ENCODE measurements around the gene ZNF407. TPM values are rescaled to one million over a fixed set of nuclear protein-coding genes. Genes with fewer than 3 reads are reported as not detected.
A peak's percentile ranks its signal among the peaks of the same experiment; 100 is the strongest.

ZNF407 gene
- total RNA-seq, 2 experiments from 2014 or later: 23.2 to 24.7 TPM

GRCh38 chr18:74617486-74617885, 19.8 kb downstream of the ZNF407 start:
- intact Hi-C loops (cut with DNase I, micrococcal nuclease): no loop called here
- DNase-seq (no peak), ATAC-seq (ENCODE audit: poor library complexity) (no peak)
- H3K4me3 ChIP-seq (ENCODE audit: low read length): no peak overlapping the region
- H3K36me3 ChIP-seq (ENCODE audit: insufficient read depth, low read length): no peaks in the 10 kb centered on the region
- no peak overlapping the region for H3K27ac ChIP-seq (ENCODE audit: low read depth in 1 of 2, low read length in 2 of 2)
- CTCF ChIA-PET: no interaction called here
- Mint-ChIP-seq H3K9me3 (no peaks in the 10 kb centered on the region), H3K36me3 (ENCODE audit: low read depth) (no peaks in the 10 kb centered on the region), H3K4me1 (ENCODE audit: low read depth) (peaks cover 12% of the 10 kb centered on the region), H3K27me3 (no peaks in the 10 kb centered on the region), H3K27ac (no peak overlapping the region), H3K4me3 (no peak overlapping the region)
- peaks cover 12% of the 10 kb centered on the region for H3K4me1 ChIP-seq (ENCODE audit: insufficient read depth, low read length)
- POLR2A ChIA-PET: no interaction called here
- H3K27me3 ChIP-seq (ENCODE audit: control insufficient read depth in 1 of 2, insufficient read depth in 2 of 2, low read length in 2 of 2): no peaks in the 10 kb centered on the region
- TF ChIP-seq, protein P1, sequence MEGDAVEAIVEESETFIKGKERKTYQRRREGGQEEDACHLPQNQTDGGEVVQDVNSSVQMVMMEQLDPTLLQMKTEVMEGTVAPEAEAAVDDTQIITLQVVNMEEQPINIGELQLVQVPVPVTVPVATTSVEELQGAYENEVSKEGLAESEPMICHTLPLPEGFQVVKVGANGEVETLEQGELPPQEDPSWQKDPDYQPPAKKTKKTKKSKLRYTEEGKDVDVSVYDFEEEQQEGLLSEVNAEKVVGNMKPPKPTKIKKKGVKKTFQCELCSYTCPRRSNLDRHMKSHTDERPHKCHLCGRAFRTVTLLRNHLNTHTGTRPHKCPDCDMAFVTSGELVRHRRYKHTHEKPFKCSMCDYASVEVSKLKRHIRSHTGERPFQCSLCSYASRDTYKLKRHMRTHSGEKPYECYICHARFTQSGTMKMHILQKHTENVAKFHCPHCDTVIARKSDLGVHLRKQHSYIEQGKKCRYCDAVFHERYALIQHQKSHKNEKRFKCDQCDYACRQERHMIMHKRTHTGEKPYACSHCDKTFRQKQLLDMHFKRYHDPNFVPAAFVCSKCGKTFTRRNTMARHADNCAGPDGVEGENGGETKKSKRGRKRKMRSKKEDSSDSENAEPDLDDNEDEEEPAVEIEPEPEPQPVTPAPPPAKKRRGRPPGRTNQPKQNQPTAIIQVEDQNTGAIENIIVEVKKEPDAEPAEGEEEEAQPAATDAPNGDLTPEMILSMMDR (IDR thresholded peaks at IDR 0.05): no peak
- peaks cover 0 to 4% of the 10 kb centered on the region in 2 experiments for H3K9me3 ChIP-seq (ENCODE audit: control insufficient read depth in 1 of 2, insufficient read depth in 1 of 2, low read length in 2 of 2)

DNA sequence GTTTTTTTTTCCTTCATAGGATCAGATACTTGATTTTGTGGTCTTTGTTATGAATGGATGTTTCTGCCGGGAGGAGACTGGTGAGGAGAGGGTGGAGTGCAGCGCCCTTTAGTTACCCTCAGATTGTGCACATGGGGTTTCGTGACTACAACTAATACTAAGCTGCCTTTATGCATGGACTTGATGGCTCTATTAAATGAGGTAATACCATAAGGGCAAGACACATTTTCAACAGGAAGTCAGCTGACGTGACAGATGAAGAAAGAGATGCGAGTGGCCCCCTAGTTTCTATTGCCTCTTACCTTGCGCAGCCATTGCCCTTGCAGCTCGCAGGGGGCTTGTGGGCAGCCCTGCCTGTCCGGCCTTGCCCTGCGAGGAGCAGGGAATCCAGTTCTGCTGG, 24.4 kb downstream of the ZNF407 start:
- DNase-seq (no peak), ATAC-seq (ENCODE audit: poor library complexity) (no peak)
- Histone ChIP-seq H3K4me3 (ENCODE audit: low read length) (no peak overlapping the region), H3K27me3 (ENCODE audit: control insufficient read depth in 1 of 2, insufficient read depth in 2 of 2, low read length in 2 of 2) (no peaks in the 10 kb centered on the region), H3K27ac (ENCODE audit: low read depth in 1 of 2, low read length in 2 of 2) (no peak overlapping the region), H3K4me1 (ENCODE audit: insufficient read depth, low read length) (peaks cover 17% of the 10 kb centered on the region), H3K9me3 (ENCODE audit: control insufficient read depth in 1 of 2, insufficient read depth in 1 of 2, low read length in 2 of 2) (no peaks in the 10 kb centered on the region), H3K36me3 (ENCODE audit: insufficient read depth, low read length) (no peaks in the 10 kb centered on the region)
- no peak overlapping the region for H3K27ac Mint-ChIP-seq
- TF ChIP-seq, protein P1 (IDR thresholded peaks at IDR 0.05): no peak
- no peaks in the 10 kb centered on the region for H3K36me3 Mint-ChIP-seq (ENCODE audit: low read depth)
- ChIA-PET CTCF (no interaction called here), POLR2A (interaction anchor here (0.8 to 1.5 kb wide), 2 partner anchors 10 to 23 kb away, joined by 3 to 6 read pairs; no protein-coding TSS in a partner anchor)
- no peaks in the 10 kb centered on the region for H3K27me3 Mint-ChIP-seq
- no peaks in the 10 kb centered on the region for H3K9me3 Mint-ChIP-seq
- intact Hi-C loops (cut with DNase I, micrococcal nuclease): loop anchor here (2.0 to 10.0 kb wide), 8 partner anchors 273 to 1730 kb away; partner anchors contain the start of gene PTGR3 (in 1 of the 2)
- no peak overlapping the region for H3K4me3 Mint-ChIP-seq
- peaks cover 15% of the 10 kb centered on the region for H3K4me1 Mint-ChIP-seq (ENCODE audit: low read depth)

DNA sequence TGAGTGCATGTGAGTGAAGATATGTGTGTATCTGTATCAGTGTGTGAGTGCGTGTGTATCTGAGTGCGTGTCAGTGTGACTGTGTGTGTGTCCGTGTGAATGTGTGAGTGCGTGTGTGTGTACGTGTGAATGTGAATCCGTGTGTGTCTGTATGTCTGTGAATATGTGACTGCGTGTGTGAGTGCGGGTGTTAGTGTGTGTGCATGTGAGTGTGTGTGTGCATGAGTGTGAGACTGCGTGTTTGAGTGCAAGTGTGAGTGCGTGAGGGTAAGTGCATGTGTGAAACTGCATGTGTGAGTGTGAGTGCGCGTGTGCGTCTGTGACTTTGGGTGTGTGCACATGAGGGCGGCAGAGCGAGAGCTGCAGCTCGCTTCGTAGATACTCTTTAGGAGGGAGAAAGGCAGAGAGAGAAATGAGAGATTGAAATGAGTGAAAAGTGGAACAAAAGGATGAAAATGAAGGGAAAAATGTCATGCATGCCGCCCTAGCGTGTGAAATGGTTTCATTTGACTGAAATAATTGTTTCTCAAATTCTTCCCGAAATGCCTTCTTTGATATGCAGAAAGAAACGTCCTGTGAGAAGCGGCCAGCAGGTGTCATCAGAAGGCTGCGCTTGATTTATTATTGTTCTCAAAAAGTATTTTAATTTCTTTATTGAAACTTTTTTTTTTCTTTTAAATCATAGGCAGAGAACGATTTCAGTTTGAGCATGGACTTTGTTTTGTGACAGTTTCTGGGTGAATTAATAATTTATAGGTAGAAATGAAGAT, 25.6 kb downstream of the ZNF407 start:
- Mint-ChIP-seq H3K27ac (no peak overlapping the region), H3K36me3 (ENCODE audit: low read depth) (no peaks in the 10 kb centered on the region), H3K4me3 (no peak overlapping the region), H3K27me3 (no peaks in the 10 kb centered on the region), H3K4me1 (ENCODE audit: low read depth) (peaks cover 20% of the 10 kb centered on the region), H3K9me3 (no peaks in the 10 kb centered on the region)
- Histone ChIP-seq H3K36me3 (ENCODE audit: insufficient read depth, low read length) (no peaks in the 10 kb centered on the region), H3K27me3 (ENCODE audit: control insufficient read depth in 1 of 2, insufficient read depth in 2 of 2, low read length in 2 of 2) (no peaks in the 10 kb centered on the region), H3K4me3 (ENCODE audit: low read length) (no peak overlapping the region), H3K4me1 (ENCODE audit: insufficient read depth, low read length) (peaks cover 17% of the 10 kb centered on the region), H3K9me3 (ENCODE audit: control insufficient read depth in 1 of 2, insufficient read depth in 1 of 2, low read length in 2 of 2) (no peaks in the 10 kb centered on the region), H3K27ac (ENCODE audit: low read depth in 1 of 2, low read length in 2 of 2) (no peak overlapping the region)
- intact Hi-C loops (cut with DNase I, micrococcal nuclease): loop anchor here (1.0 to 10.0 kb wide), 11 partner anchors 8 to 1729 kb away; partner anchors contain the start of gene PTGR3 (in 1 of the 2)
- TF ChIP-seq, protein P1 (IDR thresholded peaks at IDR 0.05): peak; percentile 79
- DNase-seq: peak in 12 of 14 experiments; percentile 19 to 65 (median 38)
- ATAC-seq (ENCODE audit: poor library complexity): peak; percentile 39
- CTCF ChIA-PET: interaction anchor here (0.7 to 1.3 kb wide), 2 partner anchors 22 to 27 kb away, joined by 3 read pairs; no protein-coding TSS in a partner anchor
- POLR2A ChIA-PET: interaction anchor here (1.0 to 1.8 kb wide), 5 partner anchors 9 to 587 kb away, joined by 3 to 7 read pairs (median 5); partner anchors contain the start of genes TSHZ1 and ZNF407
